Stimulated activated CD4-positive, alpha-beta T cell treated with anti-CD3 and anti-CD28 coated beads, Interleukin-15, amount 100 ng/mL, for 1 hour (primary cell): ENCODE measurements around the gene CTRB1.
"Not testable (repeated sequence)": the region's sequence is repeated elsewhere in the genome, so short reads cannot be mapped to it uniquely, and the experiment has no call there.

Experiments used
- DNase-seq, 2 donors: peaks; one replicate each; pipeline ENCODE4 v3.0.0-alpha.2; 2020; ENCODE audit warnings: low read depth in 1 of 2, low spot score in 1 of 2

Gene CTRB1

GRCh38 chr16:75203667-75204409 lies 14.9 kb upstream of the CTRB1 start:
- no peak for DNase-seq

GRCh38 chr16:75204410-75204758 lies 14.4 kb upstream of the CTRB1 start:
- DNase-seq, result no peak

- DNase-seq, result not testable (repeated sequence)
Observed at GRCh38 chr16:75204905-75205304, 13.9 kb upstream of the CTRB1 start.

- not testable (repeated sequence) for DNase-seq
Observed at GRCh38 chr16:75205438-75205837, 13.3 kb upstream of the CTRB1 start.

GRCh38 chr16:75205961-75206748 lies 12.6 kb upstream of the CTRB1 start:
- DNase-seq, result not testable (repeated sequence)

- DNase-seq, result no peak
Observed at GRCh38 chr16:75206749-75207451, 11.9 kb upstream of the CTRB1 start, which contains the start of gene CTRB2. Gene CTRB2, minus strand, starts transcription at chr16:75207161. Its CDS starts 20 bp downstream, at chr16:75207141.

GRCh38 chr16:75207831-75208230 lies 11.0 kb upstream of the CTRB1 start:
- DNase-seq, result no peak

- no peak for DNase-seq
Observed at GRCh38 chr16:75208242-75208825, 10.5 kb upstream of the CTRB1 start.

- DNase-seq, result no peak
Observed at GRCh38 chr16:75208861-75209505, 9.8 kb upstream of the CTRB1 start.

- not testable (repeated sequence) for DNase-seq
Observed at GRCh38 chr16:75209514-75209913, 9.3 kb upstream of the CTRB1 start.

GRCh38 chr16:75209944-75210343 lies 8.8 kb upstream of the CTRB1 start:
- DNase-seq, result no peak

GRCh38 chr16:75211286-75211685 lies 7.5 kb upstream of the CTRB1 start:
- DNase-seq, result not testable (repeated sequence)

GRCh38 chr16:75216127-75216526 lies 2.7 kb upstream of the CTRB1 start:
- DNase-seq, result no peak

GRCh38 chr16:75216576-75216975 lies 2.2 kb upstream of the CTRB1 start:
- no peak for DNase-seq

- no peak for DNase-seq
Observed at GRCh38 chr16:75217389-75217851, 1.4 kb upstream of the CTRB1 start.

GRCh38 chr16:75219088-75219487 lies 300 bp downstream of the CTRB1 start:
- DNase-seq, result no peak

- DNase-seq, result no peak
Observed at GRCh38 chr16:75219838-75220237, 1.1 kb downstream of the CTRB1 start.

GRCh38 chr16:75222271-75222783 lies 3.5 kb downstream of the CTRB1 start:
- DNase-seq, result no peak

- DNase-seq, result not testable (repeated sequence)
Observed at GRCh38 chr16:75223129-75223528, 4.3 kb downstream of the CTRB1 start.

- DNase-seq, result no peak
Observed at GRCh38 chr16:75224306-75225082, 5.7 kb downstream of the CTRB1 start.
